HTR-8/SVneo (cell line): Measurements from ENCODE around the gene OR2Y1.
"Not testable (repeated sequence)": the region's sequence is repeated elsewhere in the genome, so short reads cannot be mapped to it uniquely, and the experiment has no call there.

Experiments
- DNase-seq: peaks from one replicate; pipeline ENCODE4 v3.0.0; 2011; ENCODE audit warnings: low spot score, mixed read lengths; ENCODE audit not compliant: insufficient read length
- FAIRE-seq: peaks from 2 replicates; lab custom pipeline; 2011; peaks lifted over from hg19 to GRCh38; lab: Jason Lieb, UNC

Gene OR2Y1

GRCh38 chr5:180742727-180743126, 2.9 kb upstream of the OR2Y1 start:
- FAIRE-seq (no peak), DNase-seq (no peak)

- not testable (repeated sequence) for DNase-seq, FAIRE-seq
Measured at GRCh38 chr5:180740953-180741352, 1.1 kb upstream of the OR2Y1 start.

GRCh38 chr5:180739271-180739670, 587 bp downstream of the OR2Y1 start:
- FAIRE-seq: no peak

GRCh38 chr5:180736536-180736935, 3.3 kb downstream of the OR2Y1 start:
- no peak for DNase-seq
- FAIRE-seq: no peak

More at GRCh38 chr5:180739271-180739670, 587 bp downstream of the OR2Y1 start:
- no peak for DNase-seq

- DNase-seq (no peak), FAIRE-seq (no peak)
Measured at GRCh38 chr5:180724944-180725343, 14.9 kb downstream of the OR2Y1 start.

- FAIRE-seq (no peak), DNase-seq (no peak)
Measured at GRCh38 chr5:180723936-180724335, 15.9 kb downstream of the OR2Y1 start.

GRCh38 chr5:180720486-180720885, 19.4 kb downstream of the OR2Y1 start:
- FAIRE-seq (no peak), DNase-seq (no peak)

- no peak for DNase-seq
- no peak for FAIRE-seq
Measured at GRCh38 chr5:180719781-180720180, 20.1 kb downstream of the OR2Y1 start.

GRCh38 chr5:180718810-180719453, 20.9 kb downstream of the OR2Y1 start:
- DNase-seq (peak; percentile 39), FAIRE-seq (no peak)

- FAIRE-seq: no peak
- DNase-seq: no peak
Measured at GRCh38 chr5:180717989-180718388, 21.9 kb downstream of the OR2Y1 start.

GRCh38 chr5:180704362-180704761, 35.5 kb downstream of the OR2Y1 start:
- DNase-seq (peak; percentile 15), FAIRE-seq (no peak)

- no peak for DNase-seq
- peak; percentile 38 for FAIRE-seq
Measured at GRCh38 chr5:180703912-180704311, 35.9 kb downstream of the OR2Y1 start.

- not testable (repeated sequence) for DNase-seq, FAIRE-seq
Measured at GRCh38 chr5:180703371-180703770, 36.5 kb downstream of the OR2Y1 start.

- FAIRE-seq, DNase-seq: not testable (repeated sequence)
Measured at GRCh38 chr5:180700440-180700839, 39.4 kb downstream of the OR2Y1 start.

- no peak for FAIRE-seq
- DNase-seq: no peak
Measured at GRCh38 chr5:180699042-180699441, 40.8 kb downstream of the OR2Y1 start.

GRCh38 chr5:180696116-180696515, 43.7 kb downstream of the OR2Y1 start:
- DNase-seq (no peak), FAIRE-seq (no peak)

- DNase-seq (no peak), FAIRE-seq (no peak)
Measured at GRCh38 chr5:180692429-180692828, 47.4 kb downstream of the OR2Y1 start.

- FAIRE-seq: no peak
- no peak for DNase-seq
Measured at GRCh38 chr5:180691046-180691445, 48.8 kb downstream of the OR2Y1 start.

- FAIRE-seq (no peak), DNase-seq (no peak)
Measured at GRCh38 chr5:180690562-180690961, 49.3 kb downstream of the OR2Y1 start.

- FAIRE-seq: no peak
- no peak for DNase-seq
Measured at GRCh38 chr5:180689775-180690174, 50.1 kb downstream of the OR2Y1 start.
